K562 (cell line): ENCODE results near the gene MEGF10. TPM values are rescaled to one million over a fixed set of nuclear protein-coding genes. Genes with fewer than 3 reads are reported as not detected.

Experiments used
- ATAC-seq: fragments of 200-7000 bp; cut with Tn5 transposase; 3 replicates; pipeline ENCODE4 v1.9.1; 2020; ENCODE audit warnings: moderate library complexity
- BruUV-seq: library from RNA; stranded (reverse); fragments of 400-500 nt; replicated peaks from 2 replicates; lab custom pipeline; 2021; lab: Mats Ljungman, UMichigan
- CTCF ChIA-PET: fragments of 300-600 bp; formaldehyde crosslinking; extraction: SDS; loops from one replicate; lab custom pipeline; 2021; ENCODE audit warnings: low intra/inter-chr PET ratio; lab: Yijun Ruan, JAX
- POLR2A ChIA-PET: fragments of 300-600, 350-650 bp; sonication (Branson Sonifier 250); formaldehyde crosslinking; extraction: SDS; loops from one replicate; lab custom pipeline; 2021; ENCODE audit warnings: antibody characterized with exemption, inconsistent platforms; lab: Yijun Ruan, JAX
- DNase-seq, 4 experiments: peaks; one replicate each; pipeline versions ENCODE4 v3.0.0 to v3.0.0-alpha.2; 2011 to 2018; ENCODE audit warnings: low spot score in 3 of 4, mixed read lengths in 3 of 4; ENCODE audit errors: extremely low read depth in 1 of 4
- FAIRE-seq: peaks from 2 replicates; lab custom pipeline; 2011; peaks lifted over from hg19 to GRCh38; lab: Jason Lieb, UNC
- H2AFZ ChIP-seq: 2 replicates; pipeline ENCODE4 v1.6.0; 2011; ENCODE audit warnings: low read depth, low read length, control low read depth, inconsistent platforms
- H3K27ac ChIP-seq: fragments of 200-600 bp; 3 replicates; pipeline ENCODE4 v1.8.0; 2011; ENCODE audit warnings: low read depth, mild to moderate bottlenecking, control low read depth, inconsistent platforms, low read length, moderate library complexity, mixed read lengths; ENCODE audit errors: extremely low read depth
- H3K27me3 ChIP-seq, 2 experiments: fragments of 300-600 bp in 1 of 2; 2 replicates in 1 of 2; 3 replicates in 1 of 2; pipeline versions ENCODE4 v1.6.0 to v1.8.0; 2011; ENCODE audit warnings: inconsistent platforms in 2 of 2, low read length in 2 of 2, mild to moderate bottlenecking in 1 of 2, mixed read lengths in 1 of 2, moderate library complexity in 1 of 2; ENCODE audit not compliant: control insufficient read depth in 2 of 2, insufficient read depth in 2 of 2
- H3K36me3 ChIP-seq: fragments of 300-600 bp; 3 replicates; pipeline ENCODE4 v1.8.0; 2011; ENCODE audit warnings: mild to moderate bottlenecking, low read length, inconsistent platforms; ENCODE audit not compliant: control insufficient read depth, insufficient read depth
- H3K4me1 ChIP-seq, 2 experiments: fragments of 200-600 bp in 1 of 2; replicated peaks in 1 of 2; 2 replicates in 1 of 2; 3 replicates in 1 of 2; pipeline versions ENCODE4 v1.5.1 to v1.8.0; 2011; ENCODE audit warnings: inconsistent platforms in 2 of 2, low read length in 2 of 2, mild to moderate bottlenecking in 1 of 2, mixed read lengths in 1 of 2, moderate library complexity in 1 of 2; ENCODE audit not compliant: control insufficient read depth in 2 of 2, insufficient read depth in 2 of 2
- H3K4me2 ChIP-seq: 2 replicates; pipeline ENCODE4 v1.6.1; 2011; ENCODE audit warnings: low read length, control low read depth, inconsistent platforms, mixed read lengths; ENCODE audit not compliant: insufficient read depth
- H3K4me3 ChIP-seq: fragments of 200-600 bp; sonication (generic), shearing (Covaris generic); 2 replicates; pipeline ENCODE4 v1.5.1; 2016; ENCODE audit warnings: control low read depth, inconsistent platforms
- H3K79me2 ChIP-seq: fragments of 200-600 bp; 3 replicates; pipeline ENCODE4 v1.8.0; 2011; ENCODE audit warnings: low read length, inconsistent platforms; ENCODE audit not compliant: control insufficient read depth, insufficient read depth
- H3K9ac ChIP-seq, 2 experiments: 2 replicates each; pipeline versions ENCODE4 v1.6.0 to v1.6.1; 2011; ENCODE audit warnings: low read depth in 2 of 2, low read length in 2 of 2, control low read depth in 1 of 2, inconsistent platforms in 1 of 2, mild to moderate bottlenecking in 1 of 2, mixed read lengths in 1 of 2; ENCODE audit not compliant: insufficient read depth in 1 of 2
- H3K9me1 ChIP-seq: one replicate; pipeline ENCODE4 v1.6.0; 2011; ENCODE audit warnings: inconsistent platforms, mild to moderate bottlenecking, low read length, moderate library complexity; ENCODE audit not compliant: control insufficient read depth, insufficient read depth
- H3K9me3 ChIP-seq: replicated peaks from 2 replicates; pipeline ENCODE4 v1.5.1; 2011; ENCODE audit warnings: low read depth, low read length, inconsistent platforms; ENCODE audit not compliant: control insufficient read depth, insufficient read depth
- H4K20me1 ChIP-seq: replicated peaks from 2 replicates; pipeline ENCODE4 v1.6.1; 2011; ENCODE audit warnings: low read length, inconsistent platforms, mixed read lengths; ENCODE audit not compliant: control insufficient read depth, insufficient read depth
- CBX1 ChIP-seq: sonication (generic); IDR thresholded peaks from 2 replicates; pipeline ENCODE4 v1.6.1; 2016; ENCODE audit warnings: antibody characterized with exemption, low read depth, mild to moderate bottlenecking
- CHCHD3 ChIP-seq: fragments of 250-450 bp; sonication (Bioruptor Pico); IDR thresholded peaks from 2 replicates; pipeline ENCODE4 v2.1.2; 2022; ENCODE audit warnings: mild to moderate bottlenecking
- CREB1 ChIP-seq, 2 experiments: sonication (generic) in 1 of 2; formaldehyde crosslinking in 1 of 2; IDR thresholded peaks; 2 replicates each; pipeline versions ENCODE4 v1.6.1 to v1.8.0; 2012 to 2022; ENCODE audit warnings: inconsistent platforms in 1 of 2, mild to moderate bottlenecking in 1 of 2, missing genetic modification reagents in 1 of 2, moderate library complexity in 1 of 2
- ELK3 ChIP-seq: fragments of 450-650 bp; formaldehyde crosslinking; IDR thresholded peaks from 2 replicates; pipeline ENCODE4 v1.4.0; 2020; ENCODE audit warnings: mild to moderate bottlenecking
- FOSL1 ChIP-seq: fragments of 200-800 bp; sonication (Bioruptor generic); conservative IDR thresholded peaks from 2 replicates; pipeline ENCODE4 v1.6.1; 2016; ENCODE audit warnings: missing genetic modification characterization, missing compliant biosample characterization
- FOXP4 ChIP-seq: sonication (generic); formaldehyde crosslinking; IDR thresholded peaks from 2 replicates; pipeline ENCODE4 v1.8.0; 2022; ENCODE audit warnings: mild to moderate bottlenecking, missing genetic modification reagents, borderline replicate concordance
- HDAC1 ChIP-seq, 2 experiments: fragments of 450-650 bp; IDR thresholded peaks; 2 replicates each; pipeline ENCODE4 v1.6.1; 2016 to 2017; ENCODE audit warnings: inconsistent platforms in 1 of 2, mild to moderate bottlenecking in 1 of 2, moderate library complexity in 1 of 2
- HIVEP1 ChIP-seq: fragments of 250-450 bp; sonication (Bioruptor Pico); IDR thresholded peaks from 2 replicates; pipeline ENCODE4 v1.4.0; 2020; ENCODE audit warnings: mild to moderate bottlenecking
- HNRNPUL1 ChIP-seq: fragments of 200-400 bp; formaldehyde crosslinking; IDR thresholded peaks from 2 replicates; pipeline ENCODE4 v1.6.1; 2017; ENCODE audit warnings: low read length
- MCM7 ChIP-seq, 2 experiments: fragments of 450-650 bp; IDR thresholded peaks; 2 replicates each; pipeline ENCODE4 v1.6.1; 2016 to 2018
- MEF2A ChIP-seq: IDR thresholded peaks from 2 replicates; pipeline ENCODE4 v1.6.1; 2011; ENCODE audit warnings: low read depth, mild to moderate bottlenecking, low read length, moderate library complexity; ENCODE audit not compliant: control insufficient read depth
- MYBL2 ChIP-seq, 2 experiments: fragments of 450-650 bp in 1 of 2; sonication (generic) in 1 of 2; formaldehyde crosslinking in 1 of 2; IDR thresholded peaks; 2 replicates each; pipeline versions ENCODE4 v1.6.1 to v1.8.1; 2017 to 2022; ENCODE audit warnings: borderline replicate concordance in 1 of 2, inconsistent platforms in 1 of 2, low read depth in 1 of 2, mild to moderate bottlenecking in 1 of 2, missing genetic modification reagents in 1 of 2, moderate library complexity in 1 of 2
- NFRKB ChIP-seq: fragments of 450-650 bp; IDR thresholded peaks from 2 replicates; pipeline ENCODE4 v1.6.1; 2016; ENCODE audit warnings: low read depth
- YBX1 ChIP-seq: fragments of 450-650 bp; IDR thresholded peaks from 2 replicates; pipeline ENCODE4 v1.7.1; 2016; ENCODE audit warnings: mild to moderate bottlenecking
- ZBED1 ChIP-seq: IDR thresholded peaks from 2 replicates; pipeline ENCODE4 v1.6.1; 2014
- ZNF124 ChIP-seq: sonication (generic); formaldehyde crosslinking; IDR thresholded peaks from 2 replicates; pipeline ENCODE4 v1.8.1; 2022; ENCODE audit warnings: missing genetic modification reagents
- ZNF232 ChIP-seq: sonication (generic); formaldehyde crosslinking; IDR thresholded peaks from 2 replicates; pipeline ENCODE4 v1.8.0; 2022; ENCODE audit warnings: mild to moderate bottlenecking, missing genetic modification reagents
- ZNF445 ChIP-seq: fragments of 250-450 bp; sonication (Bioruptor Pico); IDR thresholded peaks from 2 replicates; pipeline ENCODE4 v1.4.0; 2020; ENCODE audit warnings: low read depth, mild to moderate bottlenecking, moderate library complexity
- ZNF586 ChIP-seq: fragments of 450-650 bp; formaldehyde crosslinking; conservative IDR thresholded peaks from 2 replicates; pipeline ENCODE4 v1.4.0; 2020; ENCODE audit warnings: mild to moderate bottlenecking, moderate library complexity
- ZNF79 ChIP-seq: fragments of 250-450 bp; sonication (Bioruptor Pico); IDR thresholded peaks from 2 replicates; pipeline ENCODE4 v1.4.0; 2020; ENCODE audit warnings: low read depth, mild to moderate bottlenecking, moderate library complexity
- WGBS: fragments of 100-300 bp; shearing (Covaris generic); methylation state at CpG from one replicate; pipeline ENCODE4 v1.1.6; 2016; ENCODE audit warnings: low coverage, mixed read lengths; ENCODE audit not compliant: insufficient coverage; ENCODE audit errors: missing lambda C conversion rate; 5-methylcytosine and 5-hydroxymethylcytosine counted together
- in situ Hi-C: fragments of 300-500 bp; cut with MboI; formaldehyde crosslinking; loops from 4 replicates; pipeline ENCODE4 v1.15.0; 2018; ENCODE audit warnings: inconsistent platforms, mixed read lengths
- intact Hi-C: fragments of 100-400 bp; cut with micrococcal nuclease; formaldehyde crosslinking; loops from 2 replicates; pipeline ENCODE4 v1.14.2; 2022
- polyA plus RNA-seq, 8 experiments: library from polyadenylated mRNA; depleted of rRNA in 4 of 8; stranded (reverse) in 5 of 8; unstranded in 3 of 8; fragments of >200 nt; fragmentation: Nextera tagmentation in 2 of 8; fragmentation: Illumina TruSeq in 1 of 8; extraction: Ambion mirVana in 2 of 8; extraction: Trizol in 1 of 8; gene quantifications; 2 replicates each; pipeline versions ENCODE4 v1.2.1 to v1.2.3, GENCODE V29; 2011 to 2014; ENCODE audit warnings: inconsistent platforms in 1 of 8, missing spikeins in 1 of 8
- total RNA-seq, 7 experiments: library from RNA; depleted of rRNA in 6 of 7; stranded (reverse); fragments of >200 nt in 6 of 7; fragmentation: Illumina TruSeq in 2 of 7; extraction: Trizol in 2 of 7; gene quantifications; 2 replicates each; pipeline versions ENCODE4 v1.2.1 to v1.2.3, GENCODE V29; 2011 to 2021; ENCODE audit warnings: low replicate concordance in 1 of 7

The MEGF10 gene
- total and polyA plus RNA-seq, 9 of the 15 experiments (the other 6 are each of a cell fraction or from before 2014, with no cell fraction given) = 0.07 TPM; not detected in 8

GRCh38 chr5:127363403-127363802 lies 72.8 kb downstream of the MEGF10 start (continued):
- TF ChIP-seq FOXP4 (CRISPR knock-in tag) (no peak), ZBED1 (no peak), CREB1 (IDR thresholded peaks at IDR 0.05) (no peak), CREB1 (CRISPR knock-in tag; IDR thresholded peaks at IDR 0.05) (no peak), MYBL2 (IDR thresholded peaks at IDR 0.05; ENCODE audit: low read depth) (no peak), MYBL2 (CRISPR knock-in tag; IDR thresholded peaks at IDR 0.05; ENCODE audit: borderline replicate concordance) (no peak), ZNF445 (CRISPR knock-in tag) (no peak), YBX1 (no peak)
- TF ChIP-seq, all 486 proteins: peak for 0

- no peak for DNase-seq
- Histone ChIP-seq H4K20me1 (no peaks in the 10 kb centered on the region), H3K27ac (no peak overlapping the region), H3K4me2 (no peak overlapping the region), H3K4me1 (no peaks in the 10 kb centered on the region), H2AFZ (no peak overlapping the region), H3K27me3 (no peaks in the 10 kb centered on the region), H3K9me1 (no peaks in the 10 kb centered on the region), H3K4me3 (no peak overlapping the region), H3K79me2 (no peaks in the 10 kb centered on the region), H3K9ac (no peak overlapping the region), H3K36me3 (no peaks in the 10 kb centered on the region), H3K9me3 (no peaks in the 10 kb centered on the region)
- WGBS = 0% methylated on average over 1 of the region's 1 CpG
- CTCF ChIA-PET = no interaction called here
- BruUV-seq = no TSS peak
- POLR2A ChIA-PET = no interaction called here
- in situ Hi-C loops (no loop called here), intact Hi-C loops (no loop called here)
- no peak for ATAC-seq
- no peak for FAIRE-seq
- TF ChIP-seq CBX1 (no peak), ZNF586 (CRISPR knock-in tag) (no peak), CHCHD3 (no peak), HIVEP1 (CRISPR knock-in tag) (no peak), ZNF124 (CRISPR knock-in tag) (no peak), NFRKB (no peak), MCM7 (IDR thresholded peaks at IDR 0.05) (no peak), HNRNPUL1 (no peak), ZNF232 (CRISPR knock-in tag) (no peak), ELK3 (no peak), MEF2A (no peak), HDAC1 (IDR thresholded peaks at IDR 0.05) (no peak), YBX1 (no peak), ZNF79 (CRISPR knock-in tag) (no peak), FOSL1 (no peak)
Measured at GRCh38 chr5:127367029-127367428, 76.4 kb downstream of the MEGF10 start.
